Posterior cingulate gyrus (tissue), 11 donors: ENCODE data around the gene SLC25A34.

ENCODE experiments used
- DNase-seq, 10 donors: peaks; one replicate each; pipeline versions ENCODE4 v3.0.0 to v3.0.0-alpha.2; 2020 to 2021; ENCODE audit warnings: mixed read lengths in 3 of 10
- intact Hi-C: fragments of 100-400 bp; cut with DNase I; formaldehyde crosslinking; loops from one replicate; pipeline ENCODE4 v1.15.1; 2023

Gene SLC25A34

GRCh38 chr1:15731735-15732685 is 4.0 kb upstream of the SLC25A34 start:
- DNase-seq, result peak in 1 of 10 donors; percentile 80
- intact Hi-C loops, result no loop called here

DNA sequence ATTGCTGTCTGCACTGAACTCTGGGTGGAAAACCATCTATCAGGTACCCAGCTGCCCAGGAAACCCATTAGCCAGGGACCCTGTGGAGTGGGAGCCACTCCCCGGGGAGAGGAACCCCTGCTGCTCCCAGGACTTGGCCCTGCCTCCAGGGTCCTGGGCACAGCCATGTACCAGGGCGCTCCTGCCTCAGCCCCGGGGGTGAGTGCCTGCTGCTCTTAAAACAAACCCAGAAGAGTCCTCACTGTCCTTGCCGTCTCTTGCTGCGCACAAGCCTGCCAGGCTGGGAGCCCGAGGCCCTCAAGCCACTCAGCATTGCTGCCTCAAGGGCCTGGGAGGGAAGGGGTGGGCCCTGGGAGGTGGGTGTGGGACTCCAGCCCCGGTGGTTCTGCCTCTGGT is 3.4 kb upstream of the SLC25A34 start:
- peak in 1 of 10 donors; percentile 38 for DNase-seq

GRCh38 chr1:15733218-15733725 is 2.8 kb upstream of the SLC25A34 start:
- intact Hi-C loops, result no loop called here
- peak in 1 of 10 donors; percentile 68 for DNase-seq

More for the DNA sequence above, 3.4 kb upstream of the SLC25A34 start:
- intact Hi-C loops, result no loop called here

DNA sequence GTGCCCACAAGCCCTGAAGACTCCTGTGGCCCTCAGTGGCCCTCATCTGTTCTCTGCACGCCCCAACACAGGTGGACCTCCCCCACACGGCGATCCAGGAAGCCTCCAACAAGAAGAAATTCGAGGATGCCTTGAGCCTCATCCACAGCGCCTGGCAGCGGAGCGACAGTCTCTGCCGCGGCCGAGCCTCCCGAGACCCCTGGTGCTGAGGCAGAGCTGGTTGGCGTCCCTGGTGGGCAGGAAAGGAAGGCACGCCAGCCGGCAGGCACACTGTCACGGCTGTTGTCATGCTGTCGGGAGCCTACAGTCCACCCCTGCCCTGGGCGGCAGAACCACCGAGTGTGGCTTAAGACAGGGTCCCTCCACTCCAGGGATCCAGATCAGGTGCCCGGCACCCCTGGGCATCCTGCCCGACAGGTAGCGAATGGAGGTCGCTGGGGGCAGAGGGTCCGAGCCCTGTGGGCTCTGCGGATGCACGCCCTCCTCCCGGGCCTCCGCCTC is 2.3 kb upstream of the SLC25A34 start:
- DNase-seq, result peak in 1 of 10 donors; percentile 83
- intact Hi-C loops, result no loop called here

DNA sequence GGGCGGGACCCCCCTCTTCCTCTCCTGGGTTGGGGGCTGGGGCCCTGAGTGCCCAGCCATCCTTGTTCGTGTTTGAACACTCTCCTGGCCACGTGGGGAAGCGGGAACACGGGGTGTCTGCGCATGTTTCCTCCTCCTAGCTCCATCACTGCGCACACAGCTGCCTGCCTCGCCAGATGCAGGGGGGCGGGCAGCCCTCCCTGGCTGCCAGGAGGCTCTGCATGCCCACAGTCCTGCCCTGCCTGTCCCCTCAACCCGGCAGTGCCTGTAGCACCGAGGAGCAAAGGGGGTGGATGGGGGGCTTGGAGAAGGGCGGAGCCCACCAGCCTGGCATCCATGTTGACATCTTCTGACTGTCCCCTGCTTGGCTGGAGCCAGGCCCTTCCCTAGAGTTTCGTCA is 1.8 kb upstream of the SLC25A34 start:
- DNase-seq, result peak in 1 of 10 donors; percentile 21
- intact Hi-C loops, result no loop called here

- no peak for DNase-seq
- intact Hi-C loops, result no loop called here
Observed at GRCh38 chr1:15734901-15735300, 1.2 kb upstream of the SLC25A34 start.

GRCh38 chr1:15735304-15736037 is 587 bp upstream of the SLC25A34 start:
- intact Hi-C loops, result no loop called here

DNA sequence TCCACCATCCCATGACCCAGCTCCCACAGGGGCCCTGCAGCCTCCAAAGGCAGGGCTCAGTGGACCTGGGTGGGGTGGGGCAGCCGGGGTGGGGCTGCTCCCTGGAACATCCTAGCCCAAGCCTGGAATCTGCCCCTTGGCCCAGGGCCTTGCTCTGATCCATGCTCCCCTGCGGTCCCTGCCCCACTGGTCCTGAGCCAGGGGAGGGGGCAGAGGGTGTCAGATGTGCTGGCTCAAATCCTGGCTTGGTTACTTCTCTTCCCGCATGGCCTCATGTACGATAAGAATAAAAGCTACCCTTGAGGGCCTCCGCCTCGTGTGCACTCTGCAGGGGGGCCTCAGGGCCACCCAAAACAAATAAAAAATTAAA is 819 bp downstream of the SLC25A34 start:
- intact Hi-C loops, result no loop called here
- no peak for DNase-seq

More at GRCh38 chr1:15735304-15736037, 587 bp upstream of the SLC25A34 start:
- DNase-seq, result no peak

- no peak for DNase-seq
- intact Hi-C loops, result no loop called here
Observed at GRCh38 chr1:15737324-15738319, 1.6 kb downstream of the SLC25A34 start.

DNA sequence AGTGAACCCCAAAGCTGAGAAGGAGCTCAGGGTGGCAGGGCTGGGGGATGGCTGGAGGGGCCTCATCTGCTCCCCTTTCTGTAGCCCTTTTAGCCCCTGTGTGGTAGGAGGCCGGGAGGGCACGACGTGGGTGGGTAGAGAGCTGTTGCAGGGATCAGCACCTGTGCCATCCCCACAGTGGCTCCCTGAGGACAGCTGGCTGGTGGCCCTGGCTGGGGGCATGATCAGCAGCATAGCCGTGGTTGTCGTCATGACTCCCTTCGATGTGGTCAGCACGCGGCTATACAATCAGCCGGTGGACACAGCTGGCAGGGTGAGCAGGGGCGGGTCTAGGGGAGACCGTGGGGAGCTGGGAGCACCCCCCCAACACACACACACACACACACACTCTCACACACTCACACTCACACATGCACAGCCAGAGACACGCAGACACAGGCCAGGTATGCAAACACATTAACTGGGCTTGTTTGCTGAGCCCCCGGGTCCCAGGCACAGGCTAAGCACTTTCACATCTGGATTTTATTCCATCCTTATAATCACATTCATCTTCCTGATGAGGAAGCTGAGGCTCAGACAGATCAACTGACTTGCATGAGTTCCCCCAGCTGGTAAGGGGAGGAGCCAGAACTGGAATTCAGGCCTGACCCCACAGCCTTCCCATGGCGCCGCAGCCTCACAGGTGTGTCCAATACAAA is 2.5 kb downstream of the SLC25A34 start:
- intact Hi-C loops, result no loop called here
- no peak for DNase-seq

DNA sequence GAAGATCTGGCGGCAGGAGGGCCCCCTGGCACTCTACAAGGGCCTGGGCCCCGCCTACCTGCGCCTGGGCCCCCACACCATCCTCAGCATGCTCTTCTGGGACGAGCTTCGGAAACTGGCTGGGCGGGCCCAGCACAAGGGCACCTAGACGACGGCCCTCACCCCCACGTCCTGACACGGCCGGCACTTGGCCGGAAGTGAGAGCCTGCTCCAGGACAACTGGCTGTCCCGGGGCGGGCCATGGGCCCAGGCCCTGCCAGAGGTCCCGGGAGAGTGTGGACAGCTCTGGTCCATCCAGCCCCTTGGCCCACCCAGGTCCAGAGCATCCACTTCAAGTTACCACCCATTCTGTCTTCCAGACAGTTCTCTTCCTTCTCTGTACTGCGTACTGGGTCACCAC is 3.2 kb downstream of the SLC25A34 start:
- DNase-seq, result no peak
- intact Hi-C loops, result no loop called here

- intact Hi-C loops, result no loop called here
- no peak for DNase-seq
Observed at GRCh38 chr1:15739745-15740144, 3.7 kb downstream of the SLC25A34 start.

GRCh38 chr1:15740924-15741850 is 5.1 kb downstream of the SLC25A34 start:
- intact Hi-C loops, result no loop called here
- DNase-seq, result peak; percentile 64 to 97 (median 78)

DNA sequence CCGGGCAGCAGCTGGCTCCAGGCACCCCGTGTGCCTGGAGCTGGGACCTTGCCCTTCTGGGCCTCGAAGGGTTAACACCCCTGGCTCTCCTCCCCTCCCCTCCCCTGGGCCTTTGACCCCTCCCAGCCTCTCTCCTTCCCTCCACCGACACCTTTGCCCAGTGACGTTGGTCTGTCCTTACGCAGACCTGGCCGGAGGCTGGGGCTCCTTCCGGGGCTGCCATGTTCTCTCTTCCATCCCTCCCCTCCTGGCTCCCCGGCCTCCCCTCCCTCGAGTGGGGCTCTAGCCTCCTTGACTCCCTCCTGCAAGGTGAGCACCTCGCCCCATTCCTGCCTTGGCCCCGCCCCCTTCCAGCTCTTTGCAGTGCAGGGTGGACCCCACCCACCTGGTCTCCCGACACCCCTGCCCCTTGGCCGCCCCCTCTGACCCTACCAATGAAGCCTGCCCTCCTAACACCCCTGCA is 6.3 kb downstream of the SLC25A34 start, which contains the start of gene TMEM82:
Gene TMEM82, plus strand, starts transcription at position 161 of the 463 bp plus-strand sequence. Its CDS starts 61 bp downstream, at position 222.
- intact Hi-C loops, result no loop called here
- DNase-seq, result no peak

DNA sequence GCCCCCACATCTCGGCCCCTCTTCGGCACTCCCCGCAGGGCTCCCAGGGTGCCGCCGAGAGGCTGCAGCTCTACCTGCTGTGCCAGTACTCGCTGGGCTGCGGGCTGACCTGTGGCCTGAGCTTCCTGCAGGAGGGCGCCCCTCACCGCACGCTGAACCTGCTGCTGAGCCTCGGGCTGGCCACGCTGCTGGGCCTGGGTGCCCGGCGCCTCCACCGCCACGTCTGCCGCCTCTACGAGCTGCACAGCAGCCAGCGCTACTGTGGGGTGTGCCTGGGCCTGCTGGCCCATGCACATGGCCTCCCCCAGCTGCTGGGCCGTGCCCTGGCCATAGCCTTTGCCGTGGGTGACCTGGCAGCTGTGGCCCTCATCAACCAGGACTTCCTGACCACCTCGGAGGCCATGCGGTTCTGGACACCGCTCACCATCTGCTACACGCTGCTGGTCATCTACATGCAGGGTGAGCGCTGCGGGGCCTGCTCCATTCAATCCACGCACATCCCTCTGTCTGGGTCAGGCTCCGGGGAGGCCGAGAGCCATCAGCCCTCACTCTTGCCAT is 8.1 kb downstream of the SLC25A34 start:
- no peak for DNase-seq
- intact Hi-C loops, result no loop called here

DNA sequence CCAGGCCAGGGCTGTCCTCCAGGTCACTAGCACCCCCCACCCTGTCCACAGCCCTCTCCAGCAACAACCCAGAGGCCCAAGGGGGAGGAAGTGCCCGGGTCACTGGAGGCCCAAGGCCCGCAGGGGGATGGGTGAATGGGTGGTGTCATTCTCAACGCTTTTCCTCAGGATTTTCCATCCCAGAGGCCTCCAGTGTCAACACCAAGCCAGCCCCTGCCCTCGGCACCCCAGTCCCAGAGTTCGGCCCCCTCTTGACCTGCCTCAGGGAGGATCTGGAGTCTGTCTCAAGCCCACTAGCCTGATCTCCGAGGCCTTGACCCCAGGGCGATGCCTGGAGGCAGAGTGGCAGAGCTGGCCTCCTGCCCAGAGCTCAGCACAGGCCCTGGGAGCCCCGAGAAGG is 11.3 kb downstream of the SLC25A34 start:
- no peak for DNase-seq
- intact Hi-C loops, result no loop called here

GRCh38 chr1:15748264-15748663 is 12.2 kb downstream of the SLC25A34 start:
- DNase-seq, result no peak
- intact Hi-C loops, result no loop called here
